Lower lobe of right lung (tissue), 2 donors: Measurements from ENCODE around the gene NCAM2. TPM values are rescaled to one million over a fixed set of nuclear protein-coding genes. Genes with fewer than 3 reads are reported as not detected.
"Not testable (repeated sequence)": the region's sequence is repeated elsewhere in the genome, so short reads cannot be mapped to it uniquely, and the experiment has no call there.

ENCODE experiments used
- ATAC-seq, 2 donors: fragments of 200-7000 bp; cut with Tn5 transposase; one replicate each; pipeline ENCODE4 v1.9.1; 2020 to 2022; ENCODE audit warnings: mild to moderate bottlenecking in 2 of 2, moderate library complexity in 2 of 2
- DNase-seq: peaks from one replicate; pipeline ENCODE4 v3.0.0-alpha.2; 2020
- H3K27ac ChIP-seq: fragments of 200-600 bp; one replicate; pipeline ENCODE4 v1.8.0; 2022
- H3K27me3 ChIP-seq: fragments of 200-600 bp; one replicate; pipeline ENCODE4 v1.8.0; 2022; ENCODE audit warnings: low read depth
- H3K36me3 ChIP-seq: fragments of 200-600 bp; one replicate; pipeline ENCODE4 v1.8.0; 2022; ENCODE audit warnings: mild to moderate bottlenecking
- H3K4me1 ChIP-seq: fragments of 200-600 bp; one replicate; pipeline ENCODE4 v1.8.0; 2022
- H3K4me3 ChIP-seq: fragments of 200-600 bp; one replicate; pipeline ENCODE4 v1.8.0; 2022; ENCODE audit warnings: mild to moderate bottlenecking
- H3K9me3 ChIP-seq: fragments of 200-600 bp; one replicate; pipeline ENCODE4 v1.8.0; 2022
- CTCF ChIP-seq: fragments of 200-600 bp; IDR thresholded peaks from one replicate; pipeline ENCODE4 v1.8.0; 2022; ENCODE audit warnings: antibody characterized with exemption, mild to moderate bottlenecking
- intact Hi-C: fragments of 100-400 bp; cut with DNase I; formaldehyde crosslinking; loops from one replicate; pipeline ENCODE4 v1.11.0; 2022
- total RNA-seq: library from RNA; stranded (reverse); fragmentation: NEBNext Ultra II Directional; extraction: Animal tissue kit (Norgen Biotek cat#: 25700); gene quantifications from one replicate; pipeline ENCODE4 v1.2.1, GENCODE V29; 2021
- donor health status: DM: no; HTN: yes; CAD: no; lungs with severe emphysema.

NCAM2 gene
- total RNA-seq, 1 donor from 2014 or later: 8.8 TPM

GRCh38 chr21:21397464-21397863 lies 399.3 kb downstream of the NCAM2 start:
- H3K27me3 ChIP-seq: no peaks in the 10 kb centered on the region
- intact Hi-C loops: no loop called here
- DNase-seq (no peak), ATAC-seq (peak in 1 of 2 donors; percentile 47)
- TF ChIP-seq CTCF: no peak
- no peak overlapping the region for H3K27ac ChIP-seq
- no peaks in the 10 kb centered on the region for H3K36me3 ChIP-seq
- H3K4me1 ChIP-seq: no peaks in the 10 kb centered on the region
- no peak overlapping the region for H3K4me3 ChIP-seq
- H3K9me3 ChIP-seq: peaks cover 17% of the 10 kb centered on the region

- Histone ChIP-seq H3K9me3 (peaks cover 12% of the 10 kb centered on the region), H3K36me3 (no peaks in the 10 kb centered on the region), H3K27ac (no peak overlapping the region), H3K27me3 (no peaks in the 10 kb centered on the region), H3K4me3 (no peak overlapping the region), H3K4me1 (no peaks in the 10 kb centered on the region)
- no peak for ATAC-seq
- no peak for TF ChIP-seq CTCF
- intact Hi-C loops: no loop called here
- no peak for DNase-seq
Measured at GRCh38 chr21:21401444-21401843, 403.2 kb downstream of the NCAM2 start.

- H3K36me3 ChIP-seq, ATAC-seq, H3K4me1 ChIP-seq, H3K4me3 ChIP-seq, intact Hi-C loops, DNase-seq, H3K27ac ChIP-seq, H3K27me3 ChIP-seq, H3K9me3 ChIP-seq: not testable (repeated sequence)
Measured at GRCh38 chr21:21402187-21402586, 404.0 kb downstream of the NCAM2 start.

GRCh38 chr21:21404261-21404660 lies 406.1 kb downstream of the NCAM2 start:
- H3K9me3 ChIP-seq, DNase-seq, H3K27ac ChIP-seq, ATAC-seq, H3K27me3 ChIP-seq, intact Hi-C loops, H3K4me3 ChIP-seq, H3K36me3 ChIP-seq, H3K4me1 ChIP-seq: not testable (repeated sequence)

- no peak for ATAC-seq
- TF ChIP-seq CTCF: no peak
- no peaks in the 10 kb centered on the region for H3K36me3 ChIP-seq
- no peak overlapping the region for H3K4me3 ChIP-seq
- no peak overlapping the region for H3K27ac ChIP-seq
- no peaks in the 10 kb centered on the region for H3K27me3 ChIP-seq
- no peaks in the 10 kb centered on the region for H3K4me1 ChIP-seq
- intact Hi-C loops: no loop called here
- H3K9me3 ChIP-seq: peaks cover 5% of the 10 kb centered on the region
- no peak for DNase-seq
Measured at GRCh38 chr21:21406921-21407320, 408.7 kb downstream of the NCAM2 start.

GRCh38 chr21:21412096-21412495 lies 413.9 kb downstream of the NCAM2 start:
- intact Hi-C loops: no loop called here
- Histone ChIP-seq H3K4me3 (no peak overlapping the region), H3K9me3 (no peaks in the 10 kb centered on the region), H3K36me3 (no peaks in the 10 kb centered on the region), H3K4me1 (no peaks in the 10 kb centered on the region), H3K27ac (no peak overlapping the region), H3K27me3 (no peaks in the 10 kb centered on the region)
- ATAC-seq (no peak), DNase-seq (no peak)
- no peak for TF ChIP-seq CTCF

- intact Hi-C loops: no loop called here
- H3K4me1 ChIP-seq: no peaks in the 10 kb centered on the region
- TF ChIP-seq CTCF: no peak
- no peak overlapping the region for H3K4me3 ChIP-seq
- no peak overlapping the region for H3K27ac ChIP-seq
- ATAC-seq (no peak), DNase-seq (no peak)
- no peaks in the 10 kb centered on the region for H3K9me3 ChIP-seq
- no peaks in the 10 kb centered on the region for H3K27me3 ChIP-seq
- no peaks in the 10 kb centered on the region for H3K36me3 ChIP-seq
Measured at GRCh38 chr21:21415741-21416140, 417.5 kb downstream of the NCAM2 start.
